HepG2 (cell line): Measurements from ENCODE around the gene CYBC1. TPM values are rescaled to one million over a fixed set of nuclear protein-coding genes. Genes with fewer than 3 reads are reported as not detected.

Experiments
- ADNP ChIP-seq: sonication (generic); formaldehyde crosslinking; IDR thresholded peaks from 2 replicates; pipeline ENCODE4 v1.4.0; 2020; ENCODE audit warnings: missing genetic modification reagents
- DNMT1 ChIP-seq: sonication (generic); formaldehyde crosslinking; IDR thresholded peaks from 2 replicates; pipeline ENCODE4 v1.5.1; 2020; ENCODE audit warnings: mild to moderate bottlenecking, missing genetic modification reagents
- PITX1 ChIP-seq: sonication (generic); formaldehyde crosslinking; IDR thresholded peaks from 2 replicates; pipeline ENCODE4 v1.5.1; 2020; ENCODE audit warnings: mild to moderate bottlenecking, missing genetic modification reagents
- RXRA ChIP-seq: sonication (generic); formaldehyde crosslinking; IDR thresholded peaks from 2 replicates; pipeline ENCODE4 v1.5.1; 2020; ENCODE audit warnings: missing genetic modification reagents
- TEAD3 ChIP-seq: optimal IDR thresholded peaks from 2 replicates; pipeline ENCODE3; 2016; ENCODE audit warnings: borderline replicate concordance
- ZNF20 ChIP-seq: sonication (generic); formaldehyde crosslinking; IDR thresholded peaks from 2 replicates; pipeline ENCODE4 v1.4.0; 2020; ENCODE audit warnings: mild to moderate bottlenecking, moderate library complexity, missing genetic modification reagents
- ZNF343 ChIP-seq: sonication (generic); formaldehyde crosslinking; IDR thresholded peaks from 2 replicates; pipeline ENCODE4 v1.4.0; 2020; ENCODE audit warnings: mild to moderate bottlenecking, missing genetic modification reagents
- polyA plus RNA-seq, 8 experiments: library from polyadenylated mRNA; depleted of rRNA in 3 of 8; stranded (reverse) in 7 of 8; unstranded in 1 of 8; fragments of >200 nt; fragmentation: Illumina TruSeq in 4 of 8; extraction: Trizol in 4 of 8; gene quantifications; 2 replicates each; pipeline versions ENCODE4 v1.2.1 to v1.2.3, GENCODE V29; 2011 to 2016; ENCODE audit warnings: low read depth in 4 of 8, missing spikeins in 1 of 8, mixed read lengths in 1 of 8; ENCODE audit not compliant: insufficient read depth in 1 of 8
- total RNA-seq, 5 experiments: library from RNA; depleted of rRNA; stranded (reverse); fragments of >200 nt; fragmentation: Illumina TruSeq; extraction: Trizol; gene quantifications; 2 replicates each; pipeline ENCODE4 v1.2.3, GENCODE V29; 2016; ENCODE audit warnings: low read depth in 1 of 5
- TF ChIP-seq, protein P1 (sequence below): sonication (generic); formaldehyde crosslinking; IDR thresholded peaks from 2 replicates; pipeline ENCODE4 v1.8.0; 2022; ENCODE audit warnings: low read depth, missing genetic modification reagents
- TF ChIP-seq, protein P2 (sequence below): sonication (generic); formaldehyde crosslinking; IDR thresholded peaks from 2 replicates; pipeline ENCODE4 v1.4.0; 2020; ENCODE audit warnings: missing genetic modification reagents
- TF ChIP-seq, protein P3 (sequence below): sonication (generic); formaldehyde crosslinking; IDR thresholded peaks from 2 replicates; pipeline ENCODE4 v1.9.0; 2022; ENCODE audit warnings: missing genetic modification reagents, mild to moderate bottlenecking, borderline replicate concordance

CYBC1 gene
- total and polyA plus RNA-seq, 2 of the 13 experiments (the other 11 are each of a cell fraction or from before 2014, with no cell fraction given): 43.4 to 44.1 TPM

DNA sequence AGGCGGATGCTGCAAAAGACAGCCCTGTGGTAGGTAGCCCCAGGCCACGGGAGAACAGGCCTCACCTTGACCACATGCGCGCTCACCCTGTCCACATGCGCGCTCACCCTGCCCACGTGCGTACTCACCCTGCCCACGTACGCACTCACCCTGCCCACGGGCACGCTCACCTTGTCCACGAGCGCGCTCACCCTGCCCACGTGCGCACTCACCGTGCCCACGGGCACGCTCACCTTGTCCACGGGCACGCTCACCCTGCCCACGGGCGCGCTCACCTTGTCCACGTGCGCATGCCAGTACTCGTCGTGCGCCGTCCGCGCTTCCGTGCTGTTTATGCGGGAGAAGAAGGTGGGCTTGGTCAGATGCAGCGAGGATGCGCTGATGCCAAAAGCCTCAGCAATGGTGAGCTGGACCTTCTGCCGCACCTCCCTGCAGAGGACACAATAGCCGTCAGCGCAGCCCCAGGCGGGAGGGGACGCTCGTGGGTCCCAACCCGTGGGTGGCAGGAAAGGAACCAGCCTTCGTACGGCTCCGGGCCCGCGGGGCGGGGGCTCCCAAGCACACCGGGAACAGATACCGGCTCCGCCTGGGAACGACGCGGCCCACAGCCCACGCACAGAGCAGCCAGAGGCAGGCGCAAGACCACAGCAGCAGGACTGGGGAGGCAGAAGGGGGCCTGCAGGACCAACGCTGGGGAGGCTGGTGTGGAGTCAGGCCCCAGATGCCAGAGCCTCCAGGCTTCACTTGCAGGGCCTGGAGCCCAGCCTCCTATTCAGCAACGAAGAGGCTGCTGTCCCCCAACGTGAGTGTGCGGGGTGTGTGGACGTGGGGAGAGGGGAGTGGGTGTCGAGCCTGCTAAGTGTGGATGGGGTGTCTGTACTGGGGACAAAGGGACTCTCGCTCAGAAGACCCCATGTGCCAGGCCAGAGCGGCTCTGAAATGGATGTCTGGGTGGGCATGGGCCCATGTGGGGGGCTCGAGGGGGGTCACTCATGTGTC is 46.6 kb downstream of the CYBC1 start (continued):
- TF ChIP-seq ADNP (CRISPR knock-in tag) (no peak), ZNF20 (CRISPR knock-in tag) (no peak), TEAD3 (CRISPR knock-in tag) (no peak), RXRA (CRISPR knock-in tag) (no peak), PITX1 (no peak), DNMT1 (CRISPR knock-in tag) (peak; percentile 64; the same call in 1 of the 2 replicates), ZNF343 (CRISPR knock-in tag) (no peak)
- TF ChIP-seq, protein P1, sequence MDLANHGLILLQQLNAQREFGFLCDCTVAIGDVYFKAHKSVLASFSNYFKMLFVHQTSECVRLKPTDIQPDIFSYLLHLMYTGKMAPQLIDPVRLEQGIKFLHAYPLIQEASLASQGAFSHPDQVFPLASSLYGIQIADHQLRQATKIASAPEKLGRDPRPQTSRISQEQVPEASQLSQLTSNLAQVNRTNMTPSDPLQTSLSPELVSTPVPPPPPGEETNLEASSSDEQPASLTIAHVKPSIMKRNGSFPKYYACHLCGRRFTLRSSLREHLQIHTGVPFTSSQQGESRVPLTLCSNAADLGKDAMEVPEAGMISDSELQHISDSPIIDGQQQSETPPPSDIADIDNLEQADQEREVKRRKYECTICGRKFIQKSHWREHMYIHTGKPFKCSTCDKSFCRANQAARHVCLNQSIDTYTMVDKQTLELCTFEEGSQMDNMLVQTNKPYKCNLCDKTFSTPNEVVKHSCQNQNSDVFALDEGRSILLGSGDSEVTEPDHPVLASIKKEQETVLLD (CRISPR knock-in tag): no peak
- TF ChIP-seq, protein P2, sequence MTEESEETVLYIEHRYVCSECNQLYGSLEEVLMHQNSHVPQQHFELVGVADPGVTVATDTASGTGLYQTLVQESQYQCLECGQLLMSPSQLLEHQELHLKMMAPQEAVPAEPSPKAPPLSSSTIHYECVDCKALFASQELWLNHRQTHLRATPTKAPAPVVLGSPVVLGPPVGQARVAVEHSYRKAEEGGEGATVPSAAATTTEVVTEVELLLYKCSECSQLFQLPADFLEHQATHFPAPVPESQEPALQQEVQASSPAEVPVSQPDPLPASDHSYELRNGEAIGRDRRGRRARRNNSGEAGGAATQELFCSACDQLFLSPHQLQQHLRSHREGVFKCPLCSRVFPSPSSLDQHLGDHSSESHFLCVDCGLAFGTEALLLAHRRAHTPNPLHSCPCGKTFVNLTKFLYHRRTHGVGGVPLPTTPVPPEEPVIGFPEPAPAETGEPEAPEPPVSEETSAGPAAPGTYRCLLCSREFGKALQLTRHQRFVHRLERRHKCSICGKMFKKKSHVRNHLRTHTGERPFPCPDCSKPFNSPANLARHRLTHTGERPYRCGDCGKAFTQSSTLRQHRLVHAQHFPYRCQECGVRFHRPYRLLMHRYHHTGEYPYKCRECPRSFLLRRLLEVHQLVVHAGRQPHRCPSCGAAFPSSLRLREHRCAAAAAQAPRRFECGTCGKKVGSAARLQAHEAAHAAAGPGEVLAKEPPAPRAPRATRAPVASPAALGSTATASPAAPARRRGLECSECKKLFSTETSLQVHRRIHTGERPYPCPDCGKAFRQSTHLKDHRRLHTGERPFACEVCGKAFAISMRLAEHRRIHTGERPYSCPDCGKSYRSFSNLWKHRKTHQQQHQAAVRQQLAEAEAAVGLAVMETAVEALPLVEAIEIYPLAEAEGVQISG (CRISPR knock-in tag): no peak
- TF ChIP-seq, protein P3, sequence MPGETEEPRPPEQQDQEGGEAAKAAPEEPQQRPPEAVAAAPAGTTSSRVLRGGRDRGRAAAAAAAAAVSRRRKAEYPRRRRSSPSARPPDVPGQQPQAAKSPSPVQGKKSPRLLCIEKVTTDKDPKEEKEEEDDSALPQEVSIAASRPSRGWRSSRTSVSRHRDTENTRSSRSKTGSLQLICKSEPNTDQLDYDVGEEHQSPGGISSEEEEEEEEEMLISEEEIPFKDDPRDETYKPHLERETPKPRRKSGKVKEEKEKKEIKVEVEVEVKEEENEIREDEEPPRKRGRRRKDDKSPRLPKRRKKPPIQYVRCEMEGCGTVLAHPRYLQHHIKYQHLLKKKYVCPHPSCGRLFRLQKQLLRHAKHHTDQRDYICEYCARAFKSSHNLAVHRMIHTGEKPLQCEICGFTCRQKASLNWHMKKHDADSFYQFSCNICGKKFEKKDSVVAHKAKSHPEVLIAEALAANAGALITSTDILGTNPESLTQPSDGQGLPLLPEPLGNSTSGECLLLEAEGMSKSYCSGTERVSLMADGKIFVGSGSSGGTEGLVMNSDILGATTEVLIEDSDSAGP (CRISPR knock-in tag): no peak
